K562 (cell line): ENCODE data around the gene C11orf42. TPM values are rescaled to one million over a fixed set of nuclear protein-coding genes. Genes with fewer than 3 reads are reported as not detected.

Experiments used
- CAMTA2 ChIP-seq: fragments of 250-450 bp; sonication (Bioruptor Pico); conservative IDR thresholded peaks from 2 replicates; pipeline ENCODE4 v1.5.1; 2022
- ETV6 ChIP-seq, 3 experiments: fragments of 150-350 bp in 1 of 3; sonication (generic) in 1 of 3; formaldehyde crosslinking in 1 of 3; IDR thresholded peaks; 2 replicates each; pipeline versions ENCODE4 v1.6.1 to v1.8.0; 2014 to 2022; ENCODE audit warnings: borderline replicate concordance in 2 of 3, low read depth in 2 of 3, antibody characterized with exemption in 1 of 3, low read length in 1 of 3, mild to moderate bottlenecking in 1 of 3, missing genetic modification reagents in 1 of 3
- HDGF ChIP-seq: fragments of 450-650 bp; IDR thresholded peaks from 2 replicates; pipeline ENCODE4 v1.6.1; 2016
- IFI16 ChIP-seq: fragments of 250-450 bp; sonication (Bioruptor Pico); IDR thresholded peaks from 2 replicates; pipeline ENCODE4 v2.1.2; 2022; ENCODE audit warnings: mild to moderate bottlenecking, inconsistent platforms
- NONO ChIP-seq, 2 experiments: fragments of 200-400 bp in 1 of 2; fragments of 450-650 bp in 1 of 2; formaldehyde crosslinking in 1 of 2; IDR thresholded peaks; 2 replicates each; pipeline ENCODE4 v1.6.1; 2017; ENCODE audit warnings: low read depth in 2 of 2, mild to moderate bottlenecking in 2 of 2, moderate library complexity in 2 of 2, low read length in 1 of 2
- POLR2G ChIP-seq: fragments of 200-400 bp; formaldehyde crosslinking; IDR thresholded peaks from 2 replicates; pipeline ENCODE4 v1.6.1; 2017; ENCODE audit warnings: low read depth, mild to moderate bottlenecking, antibody characterized with exemption, low read length, moderate library complexity
- RBBP5 ChIP-seq: fragments of 200-600 bp; sonication (generic); IDR thresholded peaks from 2 replicates; pipeline ENCODE4 v1.6.1; 2012; ENCODE audit warnings: borderline replicate concordance, mild to moderate bottlenecking, low read length, control low read depth, inconsistent platforms; ENCODE audit not compliant: insufficient read depth, poor library complexity, severe bottlenecking
- RFX1 ChIP-seq: fragments of 450-650 bp; IDR thresholded peaks from 2 replicates; pipeline ENCODE4 v1.6.1; 2016; ENCODE audit warnings: mild to moderate bottlenecking, moderate library complexity
- RFX7 ChIP-seq: fragments of 250-450 bp; sonication (Bioruptor Pico); IDR thresholded peaks from 2 replicates; pipeline ENCODE4 v1.5.1; 2021; ENCODE audit warnings: mild to moderate bottlenecking
- SIN3A ChIP-seq, 2 experiments: fragments of 150-350 bp in 1 of 2; IDR thresholded peaks; 2 replicates each; pipeline ENCODE4 v1.6.1; 2011 to 2016; ENCODE audit warnings: borderline replicate concordance in 2 of 2, low read depth in 2 of 2, low read length in 2 of 2, mild to moderate bottlenecking in 2 of 2, moderate library complexity in 2 of 2; ENCODE audit not compliant: control insufficient read depth in 1 of 2
- SMARCE1 ChIP-seq: fragments of 450-650 bp; IDR thresholded peaks from 2 replicates; pipeline ENCODE4 v1.7.1; 2016; ENCODE audit warnings: mild to moderate bottlenecking
- SREBF1 ChIP-seq: fragments of 150-350 bp; IDR thresholded peaks from 2 replicates; pipeline ENCODE4 v1.6.1; 2014; ENCODE audit warnings: antibody characterized with exemption, low read depth, low read length, borderline replicate concordance
- TAF7 ChIP-seq: fragments of 450-650 bp; IDR thresholded peaks from 2 replicates; pipeline ENCODE4 v1.6.1; 2016; ENCODE audit warnings: missing genetic modification characterization, missing compliant biosample characterization
- ZBTB7A ChIP-seq: IDR thresholded peaks from 2 replicates; pipeline ENCODE4 v1.6.1; 2011; ENCODE audit warnings: low read depth, mild to moderate bottlenecking, low read length, moderate library complexity, borderline replicate concordance; ENCODE audit not compliant: control insufficient read depth
- ZFPM2 ChIP-seq: fragments of 250-450 bp; sonication (Bioruptor Pico); IDR thresholded peaks from 2 replicates; pipeline ENCODE4 v1.5.1; 2022; ENCODE audit warnings: mild to moderate bottlenecking
- ZNF174 ChIP-seq: fragments of 250-450 bp; sonication (Bioruptor Pico); IDR thresholded peaks from 2 replicates; pipeline ENCODE4 v1.4.0; 2020; ENCODE audit warnings: mild to moderate bottlenecking
- ZNF217 ChIP-seq: sonication (generic); formaldehyde crosslinking; IDR thresholded peaks from 2 replicates; pipeline ENCODE4 v1.8.0; 2022; ENCODE audit warnings: mild to moderate bottlenecking, missing genetic modification reagents
- ZNF583 ChIP-seq: fragments of 250-450 bp; sonication (Bioruptor Pico); IDR thresholded peaks from 2 replicates; pipeline ENCODE4 v1.4.0; 2020
- ZNF699 ChIP-seq: fragments of 250-450 bp; sonication (Bioruptor Pico); IDR thresholded peaks from 2 replicates; pipeline ENCODE4 v1.8.0; 2021; ENCODE audit warnings: mild to moderate bottlenecking, moderate library complexity; ENCODE audit not compliant: insufficient replicate concordance
- polyA plus RNA-seq, 8 experiments: library from polyadenylated mRNA; depleted of rRNA in 4 of 8; stranded (reverse) in 5 of 8; unstranded in 3 of 8; fragments of >200 nt; fragmentation: Nextera tagmentation in 2 of 8; fragmentation: Illumina TruSeq in 1 of 8; extraction: Ambion mirVana in 2 of 8; extraction: Trizol in 1 of 8; gene quantifications; 2 replicates each; pipeline versions ENCODE4 v1.2.1 to v1.2.3, GENCODE V29; 2011 to 2014; ENCODE audit warnings: inconsistent platforms in 1 of 8, missing spikeins in 1 of 8
- total RNA-seq, 7 experiments: library from RNA; depleted of rRNA in 6 of 7; stranded (reverse); fragments of >200 nt in 6 of 7; fragmentation: Illumina TruSeq in 2 of 7; extraction: Trizol in 2 of 7; gene quantifications; 2 replicates each; pipeline versions ENCODE4 v1.2.1 to v1.2.3, GENCODE V29; 2011 to 2021; ENCODE audit warnings: low replicate concordance in 1 of 7
- TF ChIP-seq, protein P1 (sequence below): sonication (generic); formaldehyde crosslinking; IDR thresholded peaks from 2 replicates; pipeline ENCODE4 v1.8.1; 2022; ENCODE audit warnings: missing genetic modification reagents
- TF ChIP-seq, protein P2 (sequence below), 2 experiments: IDR thresholded peaks; 2 replicates each; pipeline ENCODE4 v1.6.1; 2012; ENCODE audit warnings: improper control_type of control experiment in 2 of 2, low read depth in 2 of 2, low read length in 2 of 2, borderline replicate concordance in 1 of 2
- TF ChIP-seq, protein P3 (sequence below): fragments of 250-450 bp; sonication (Bioruptor Pico); IDR thresholded peaks from 2 replicates; pipeline ENCODE4 v1.8.0; 2022; ENCODE audit warnings: inconsistent platforms, mild to moderate bottlenecking, moderate library complexity, borderline replicate concordance

C11orf42 gene
- total and polyA plus RNA-seq, 9 of the 15 experiments (the other 6 are each of a cell fraction or from before 2014, with no cell fraction given) = not detected

DNA sequence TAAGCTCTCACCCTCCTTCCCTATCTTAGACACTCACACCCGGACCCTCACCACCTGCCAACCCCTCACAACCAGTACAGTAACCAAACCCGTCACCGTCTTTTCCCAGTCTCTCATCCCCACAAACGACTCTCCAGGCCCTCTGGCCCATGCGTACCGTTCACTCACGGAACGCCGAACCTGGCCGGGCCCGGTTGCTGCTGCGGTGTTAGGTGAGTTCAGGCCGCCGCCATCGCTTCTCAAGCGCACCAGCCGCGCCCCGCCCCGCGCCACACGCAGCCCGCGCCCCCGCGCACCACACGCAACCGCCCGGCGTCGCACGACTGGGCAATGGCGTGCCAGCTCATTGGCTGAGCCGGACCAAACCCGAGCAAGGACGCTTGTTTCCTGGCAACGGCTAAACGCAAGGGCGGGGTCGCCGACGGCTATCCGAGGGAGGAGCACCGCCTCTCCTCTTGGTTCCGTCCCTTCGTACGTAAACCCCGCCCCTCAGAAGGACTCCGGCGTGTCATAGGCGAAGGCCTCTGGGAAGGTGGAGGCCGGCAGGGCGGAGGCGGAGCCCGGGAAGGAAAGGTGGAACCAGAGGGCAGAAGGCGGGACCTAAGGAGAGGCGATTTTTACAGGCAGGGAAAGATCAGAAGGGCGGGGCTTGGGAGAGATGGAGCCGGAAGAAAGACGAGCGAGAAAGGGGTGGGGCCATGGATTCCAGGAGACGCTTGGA lies 29.2 kb downstream of the C11orf42 start, which contains the start of gene FHIP1B (continued):
- TF ChIP-seq ZNF699 (CRISPR knock-in tag) (no peak), RFX1 (peak; percentile 94), POLR2G (peak; percentile 79), ZFPM2 (CRISPR knock-in tag) (no peak), TAF7 (tag) (peak; percentile 30; the same call in 1 of the 2 replicates), SMARCE1 (peak; percentile 67; the same call in 1 of the 2 replicates), IFI16 (CRISPR knock-in tag) (no peak), ZBTB7A (0 out of 2 replicates have a peak, but pooled peaks have one; percentile 16), ZNF174 (CRISPR knock-in tag) (no peak), RFX7 (no peak), CAMTA2 (CRISPR knock-in tag) (no peak), NONO (IDR thresholded peaks at IDR 0.05; ENCODE audit: low read depth in 2 of 2, low read length in 1 of 2) (no peak), ZNF217 (CRISPR knock-in tag) (no peak), RBBP5 (peak; percentile 66), HDGF (peak; percentile 99), SIN3A (IDR thresholded peaks at IDR 0.05; ENCODE audit: borderline replicate concordance in 2 of 2, control insufficient read depth in 1 of 2, low read depth in 2 of 2, low read length in 2 of 2) (peak; percentile 23 to 85; a peak in 2 of 4 replicates), SREBF1 (no peak), ETV6 (IDR thresholded peaks at IDR 0.05; ENCODE audit: borderline replicate concordance in 1 of 2, low read depth in 2 of 2, low read length in 1 of 2) (no peak), ETV6 (CRISPR knock-in tag; IDR thresholded peaks at IDR 0.05; ENCODE audit: borderline replicate concordance) (no peak), ZNF583 (no peak)
- TF ChIP-seq, protein P1, sequence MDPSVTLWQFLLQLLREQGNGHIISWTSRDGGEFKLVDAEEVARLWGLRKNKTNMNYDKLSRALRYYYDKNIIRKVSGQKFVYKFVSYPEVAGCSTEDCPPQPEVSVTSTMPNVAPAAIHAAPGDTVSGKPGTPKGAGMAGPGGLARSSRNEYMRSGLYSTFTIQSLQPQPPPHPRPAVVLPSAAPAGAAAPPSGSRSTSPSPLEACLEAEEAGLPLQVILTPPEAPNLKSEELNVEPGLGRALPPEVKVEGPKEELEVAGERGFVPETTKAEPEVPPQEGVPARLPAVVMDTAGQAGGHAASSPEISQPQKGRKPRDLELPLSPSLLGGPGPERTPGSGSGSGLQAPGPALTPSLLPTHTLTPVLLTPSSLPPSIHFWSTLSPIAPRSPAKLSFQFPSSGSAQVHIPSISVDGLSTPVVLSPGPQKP (CRISPR knock-in tag) = no peak
- TF ChIP-seq, protein P2, sequence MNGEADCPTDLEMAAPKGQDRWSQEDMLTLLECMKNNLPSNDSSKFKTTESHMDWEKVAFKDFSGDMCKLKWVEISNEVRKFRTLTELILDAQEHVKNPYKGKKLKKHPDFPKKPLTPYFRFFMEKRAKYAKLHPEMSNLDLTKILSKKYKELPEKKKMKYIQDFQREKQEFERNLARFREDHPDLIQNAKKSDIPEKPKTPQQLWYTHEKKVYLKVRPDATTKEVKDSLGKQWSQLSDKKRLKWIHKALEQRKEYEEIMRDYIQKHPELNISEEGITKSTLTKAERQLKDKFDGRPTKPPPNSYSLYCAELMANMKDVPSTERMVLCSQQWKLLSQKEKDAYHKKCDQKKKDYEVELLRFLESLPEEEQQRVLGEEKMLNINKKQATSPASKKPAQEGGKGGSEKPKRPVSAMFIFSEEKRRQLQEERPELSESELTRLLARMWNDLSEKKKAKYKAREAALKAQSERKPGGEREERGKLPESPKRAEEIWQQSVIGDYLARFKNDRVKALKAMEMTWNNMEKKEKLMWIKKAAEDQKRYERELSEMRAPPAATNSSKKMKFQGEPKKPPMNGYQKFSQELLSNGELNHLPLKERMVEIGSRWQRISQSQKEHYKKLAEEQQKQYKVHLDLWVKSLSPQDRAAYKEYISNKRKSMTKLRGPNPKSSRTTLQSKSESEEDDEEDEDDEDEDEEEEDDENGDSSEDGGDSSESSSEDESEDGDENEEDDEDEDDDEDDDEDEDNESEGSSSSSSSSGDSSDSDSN (IDR thresholded peaks at IDR 0.05; ENCODE audit: borderline replicate concordance in 1 of 2, low read depth in 2 of 2, low read length in 2 of 2) = 0 out of 4 replicates have a peak, but pooled peaks of 1 of the 2 experiments have one; percentile 64
- TF ChIP-seq, protein P3, sequence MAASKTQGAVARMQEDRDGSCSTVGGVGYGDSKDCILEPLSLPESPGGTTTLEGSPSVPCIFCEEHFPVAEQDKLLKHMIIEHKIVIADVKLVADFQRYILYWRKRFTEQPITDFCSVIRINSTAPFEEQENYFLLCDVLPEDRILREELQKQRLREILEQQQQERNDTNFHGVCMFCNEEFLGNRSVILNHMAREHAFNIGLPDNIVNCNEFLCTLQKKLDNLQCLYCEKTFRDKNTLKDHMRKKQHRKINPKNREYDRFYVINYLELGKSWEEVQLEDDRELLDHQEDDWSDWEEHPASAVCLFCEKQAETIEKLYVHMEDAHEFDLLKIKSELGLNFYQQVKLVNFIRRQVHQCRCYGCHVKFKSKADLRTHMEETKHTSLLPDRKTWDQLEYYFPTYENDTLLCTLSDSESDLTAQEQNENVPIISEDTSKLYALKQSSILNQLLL = no peak
